Stimulated activated CD8-positive, alpha-beta memory T cell treated with anti-CD3 and anti-CD28 coated beads, Interleukin-2, amount 100 ng/mL, for 1 hour (primary cell): ENCODE results near the gene CHRNA5.
"Not testable (repeated sequence)": the region's sequence is repeated elsewhere in the genome, so short reads cannot be mapped to it uniquely, and the experiment has no call there.

Source experiments
- DNase-seq, 2 donors: peaks; one replicate each; pipeline ENCODE4 v3.0.0-alpha.2; 2020; ENCODE audit warnings: low read depth in 2 of 2

CHRNA5 gene

GRCh38 chr15:78565097-78565950 lies at the start of gene CHRNA5:
Gene CHRNA5, plus strand, starts transcription at chr15:78565520. Its CDS starts 200 bp downstream, at chr15:78565720.
- DNase-seq: peak; percentile 37 to 48

- DNase-seq: not testable (repeated sequence)
Measured at GRCh38 chr15:78520035-78520434, 45.3 kb upstream of the CHRNA5 start.

GRCh38 chr15:78524230-78524629 lies 41.1 kb upstream of the CHRNA5 start:
- no peak for DNase-seq

- no peak for DNase-seq
Measured at GRCh38 chr15:78527325-78527724, 38.0 kb upstream of the CHRNA5 start.

GRCh38 chr15:78533331-78533730 lies 32.0 kb upstream of the CHRNA5 start:
- DNase-seq: no peak

- no peak for DNase-seq
Measured at GRCh38 chr15:78536134-78536533, 29.2 kb upstream of the CHRNA5 start.

GRCh38 chr15:78537266-78537905 lies 27.9 kb upstream of the CHRNA5 start:
- no peak for DNase-seq

- DNase-seq: no peak
Measured at GRCh38 chr15:78538358-78538757, 27.0 kb upstream of the CHRNA5 start.

- DNase-seq: not testable (repeated sequence)
Measured at GRCh38 chr15:78539464-78540140, 25.7 kb upstream of the CHRNA5 start.

- peak; percentile 90 to 92 for DNase-seq
Measured at GRCh38 chr15:78540141-78540870, 25.0 kb upstream of the CHRNA5 start, which contains the start of gene PSMA4. Gene PSMA4, plus strand, starts transcription at chr15:78540444. Its CDS starts 1,484 bp downstream, at chr15:78541928.

GRCh38 chr15:78540871-78541743 lies 24.2 kb upstream of the CHRNA5 start:
- DNase-seq: no peak

GRCh38 chr15:78541744-78542034 lies 23.6 kb upstream of the CHRNA5 start:
- no peak for DNase-seq

GRCh38 chr15:78542647-78543046 lies 22.7 kb upstream of the CHRNA5 start:
- DNase-seq: no peak

- no peak for DNase-seq
Measured at GRCh38 chr15:78550194-78550593, 15.1 kb upstream of the CHRNA5 start.

- DNase-seq: no peak
Measured at GRCh38 chr15:78550815-78551214, 14.5 kb upstream of the CHRNA5 start.

GRCh38 chr15:78551902-78552301 lies 13.4 kb upstream of the CHRNA5 start:
- DNase-seq: no peak

- DNase-seq: no peak
Measured at GRCh38 chr15:78552597-78552996, 12.7 kb upstream of the CHRNA5 start.

- DNase-seq: not testable (repeated sequence)
Measured at GRCh38 chr15:78560201-78560600, 5.1 kb upstream of the CHRNA5 start.

GRCh38 chr15:78561490-78561889 lies 3.8 kb upstream of the CHRNA5 start:
- no peak for DNase-seq

GRCh38 chr15:78563092-78563491 lies 2.2 kb upstream of the CHRNA5 start:
- no peak for DNase-seq

GRCh38 chr15:78564743-78565096 lies 600 bp upstream of the CHRNA5 start:
- no peak for DNase-seq
